ENCODE results near the gene PSME1. TPM values are rescaled to one million over a fixed set of nuclear protein-coding genes. Genes with fewer than 3 reads are reported as not detected.

The PSME1 gene
- total and polyA plus RNA-seq, 2 experiments from 2014 or later: 61.1 to 215 TPM

- TF ChIP-seq ZNF462 (CRISPR knock-in tag; IDR thresholded peaks at IDR 0.05) (no peak), EZH2 (IDR thresholded peaks at IDR 0.05; ENCODE audit: low read depth, unreplicated experiment) (no peak), NANOG (IDR thresholded peaks at IDR 0.05; ENCODE audit: borderline replicate concordance) (no peak), ZNF114 (CRISPR knock-in tag; IDR thresholded peaks at IDR 0.05) (no peak), POLR2AphosphoS5 (IDR thresholded peaks at IDR 0.05; ENCODE audit: low read depth) (no peak)
Observed at GRCh38 chr14:24182110-24182882, 46.3 kb downstream of the PSME1 start (continued).

DNA sequence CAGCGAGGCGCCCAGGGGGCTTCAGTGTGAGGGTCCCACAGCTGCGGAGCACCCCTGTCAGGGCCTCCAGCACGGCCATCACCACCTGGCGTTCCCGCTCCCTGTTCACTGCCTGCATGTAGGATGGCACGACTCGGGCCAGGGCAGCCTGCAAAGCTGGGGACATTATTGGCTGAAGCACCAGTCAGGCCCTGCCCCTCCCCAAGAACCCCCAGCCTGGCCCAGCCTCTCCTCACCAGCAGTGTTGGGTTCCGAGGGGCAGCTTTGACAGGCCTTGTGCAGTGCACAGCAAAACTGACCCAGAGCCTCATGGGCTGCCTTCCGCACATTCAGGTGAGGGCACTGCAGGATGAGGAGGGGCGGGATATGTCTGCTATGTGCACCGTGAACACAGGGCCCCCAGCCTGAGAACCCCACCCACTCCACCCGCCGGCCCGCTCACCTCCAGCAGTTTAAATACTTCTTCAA, 47.1 kb downstream of the PSME1 start:
- H3K27ac Mint-ChIP-seq: no peak overlapping the region
- no peak for TF ChIP-seq EZH2phosphoT487 (IDR thresholded peaks at IDR 0.05; ENCODE audit: unreplicated experiment)
- no peak for TF ChIP-seq CTCF (conservative IDR thresholded peaks at IDR 0.05; ENCODE audit: low read depth in 2 of 2)
- TF ChIP-seq CREB1 (CRISPR knock-in tag; IDR thresholded peaks at IDR 0.05; ENCODE audit: low read depth): no peak

More for the DNA sequence above, 47.1 kb downstream of the PSME1 start:
- Histone ChIP-seq H4K20me1 (replicated peaks; ENCODE audit: insufficient read depth) (peaks cover 6% of the 10 kb centered on the region), H3K27ac (ENCODE audit: low read depth) (no peak overlapping the region), H2AFZ (no peak overlapping the region), H3K4me3 (no peak overlapping the region), H3K4me2 (no peak overlapping the region), H3K79me2 (replicated peaks; ENCODE audit: insufficient read depth) (peaks cover 13% of the 10 kb centered on the region; the same call in 1 of the 2 replicates), H3K4me1 (ENCODE audit: insufficient read depth) (peaks cover 4% of the 10 kb centered on the region; the same call in 1 of the 2 replicates), H3K9me2 (ENCODE audit: insufficient read depth) (no peaks in the 10 kb centered on the region), H3F3A (replicated peaks; ENCODE audit: low read depth) (no peaks in the 10 kb centered on the region; the same call in 1 of the 2 replicates), H3K36me3 (ENCODE audit: insufficient read depth) (no peaks in the 10 kb centered on the region; the same call in 1 of the 2 replicates), H3K27me3 (ENCODE audit: insufficient read depth) (no peaks in the 10 kb centered on the region)
- ATAC-seq (no peak), DNase-seq (ENCODE audit: low spot score) (no peak)
- H3K4me3 Mint-ChIP-seq: no peak overlapping the region; the same call in 2 of the 3 replicates
- H3K9me3 Mint-ChIP-seq: peaks cover 3% of the 10 kb centered on the region; the same call in 2 of the 3 replicates
- H3K4me1 Mint-ChIP-seq: peaks cover 10% of the 10 kb centered on the region
- H3K36me3 Mint-ChIP-seq (ENCODE audit: low read depth): peaks cover 85% of the 10 kb centered on the region
- peaks cover 33% of the 10 kb centered on the region for H3K27me3 Mint-ChIP-seq (ENCODE audit: insufficient read depth, low read depth, poor library complexity)
